ENCODE data around the gene SPRR2E. TPM values are rescaled to one million over a fixed set of nuclear protein-coding genes. Genes with fewer than 3 reads are reported as not detected.

SPRR2E gene
- total RNA-seq, 5 donors from 2014 or later (not counting 1 experiment from before 2014, with no cell fraction given) = not detected

DNA sequence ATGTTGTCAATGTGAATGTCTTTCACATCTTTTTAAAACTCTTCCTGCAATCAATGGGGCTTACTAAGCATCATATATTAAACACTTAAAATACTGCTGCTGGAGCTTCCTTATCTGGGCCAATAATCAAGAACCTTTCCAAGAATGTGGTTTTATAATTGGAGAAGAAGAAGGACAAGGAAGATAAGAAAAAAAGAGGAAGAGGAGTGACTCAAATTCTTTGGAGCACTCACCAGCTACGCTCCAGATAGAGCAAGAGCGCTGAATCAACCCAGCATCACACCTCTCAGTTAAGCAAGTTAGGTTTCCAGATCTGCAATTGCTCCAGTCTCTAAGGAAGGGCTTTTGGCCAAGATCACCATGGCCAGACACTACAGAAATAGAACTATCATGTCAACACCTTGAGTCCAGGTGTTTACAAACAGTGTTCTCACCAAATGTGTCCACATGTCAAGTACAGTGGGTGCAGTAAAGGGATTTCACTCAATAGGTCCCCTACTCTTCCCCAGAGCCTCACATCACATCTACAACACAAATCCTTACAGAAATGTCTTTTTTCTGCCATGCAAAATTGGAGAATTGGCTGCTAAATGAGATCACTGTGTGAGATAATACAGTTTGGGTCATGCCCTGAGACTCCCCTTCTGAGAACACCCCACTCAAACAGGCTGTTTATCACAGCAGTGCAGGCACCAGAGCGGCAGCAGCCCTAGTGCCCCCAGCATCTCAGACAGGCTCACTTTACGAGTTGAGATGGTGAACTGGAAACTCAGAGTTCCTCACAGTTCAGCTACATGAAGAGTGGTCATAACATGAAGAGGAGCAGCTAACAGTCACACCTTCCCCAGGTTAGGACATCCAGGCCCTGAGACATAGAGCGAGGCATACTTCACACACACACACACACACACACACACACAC lies 21.3 kb downstream of the SPRR2E start:
- no peak for DNase-seq
- WGBS (ENCODE audit: insufficient coverage) = 55% methylated on average over 2 of the region's 5 CpGs
- Histone ChIP-seq H3K9me3 (no peaks in the 10 kb centered on the region), H3K27ac (ENCODE audit: low read length) (no peak overlapping the region), H3K4me3 (ENCODE audit: control insufficient read depth in 1 of 2, extremely low read depth in 1 of 2, low read length in 1 of 2) (no peak overlapping the region), H3K4me1 (ENCODE audit: control insufficient read depth in 1 of 2, extremely low read depth in 1 of 2, insufficient read depth in 2 of 2, low read length in 2 of 2) (no peaks in the 10 kb centered on the region), H3K27me3 (replicated peaks in 1 of 2; ENCODE audit: control insufficient read depth in 2 of 2, extremely low read depth in 1 of 2, insufficient read depth in 2 of 2, low read length in 1 of 2) (no peaks in the 10 kb centered on the region), H3K36me3 (ENCODE audit: control insufficient read depth in 2 of 2, extremely low read depth in 1 of 2, insufficient read depth in 1 of 2, low read length in 1 of 2) (no peaks in the 10 kb centered on the region)
- H3K9me3 Mint-ChIP-seq = no peaks in the 10 kb centered on the region
- H3K27ac Mint-ChIP-seq = no peak overlapping the region
- no peak for ATAC-seq (replicated peaks in 1 of 4)
- ChIA-PET CTCF (no interaction called here), POLR2A (no interaction called here)
- no peaks in the 10 kb centered on the region for H3K36me3 Mint-ChIP-seq
- no peak overlapping the region for H3K4me3 Mint-ChIP-seq
- peaks cover 4 to 23% of the 10 kb centered on the region in 2 donors for H3K27me3 Mint-ChIP-seq
- H3K4me1 Mint-ChIP-seq = no peaks in the 10 kb centered on the region

GRCh38 chr1:153071511-153071910 lies 22.8 kb downstream of the SPRR2E start, which contains the start of gene SPRR2B:
Gene SPRR2B (minus strand): TSS chr1:153071611. CDS start chr1:153070839, 772 bp downstream.
- Mint-ChIP-seq H3K27me3 (peaks cover 9 to 30% of the 10 kb centered on the region in 2 donors), H3K4me3 (no peak within 1 kb of the TSS), H3K36me3 (no peaks in the 10 kb centered on the region), H3K4me1 (no peaks in the 10 kb centered on the region), H3K27ac (no peak within 1 kb of the TSS), H3K9me3 (no peaks in the 10 kb centered on the region)
- Histone ChIP-seq H3K27ac (ENCODE audit: low read length) (no peak within 1 kb of the TSS), H3K9me3 (no peaks in the 10 kb centered on the region), H3K4me3 (ENCODE audit: control insufficient read depth in 1 of 2, extremely low read depth in 1 of 2, low read length in 1 of 2) (no peak within 1 kb of the TSS), H3K36me3 (ENCODE audit: control insufficient read depth in 2 of 2, extremely low read depth in 1 of 2, insufficient read depth in 1 of 2, low read length in 1 of 2) (no peaks in the 10 kb centered on the region), H3K27me3 (replicated peaks in 1 of 2; ENCODE audit: control insufficient read depth in 2 of 2, extremely low read depth in 1 of 2, insufficient read depth in 2 of 2, low read length in 1 of 2) (no peaks in the 10 kb centered on the region), H3K4me1 (ENCODE audit: control insufficient read depth in 1 of 2, extremely low read depth in 1 of 2, insufficient read depth in 2 of 2, low read length in 2 of 2) (no peaks in the 10 kb centered on the region)
- POLR2A ChIA-PET = no interaction called here
- no peak for ATAC-seq (replicated peaks in 1 of 4)
- CTCF ChIA-PET = no interaction called here
- DNase-seq = no peak
- WGBS (ENCODE audit: insufficient coverage) = no CpG with 5 or more reads among the region's 2 CpGs

GRCh38 chr1:153070243-153070642 lies 24.1 kb downstream of the SPRR2E start:
- CTCF ChIA-PET = no interaction called here
- WGBS (ENCODE audit: insufficient coverage) = no CpG with 5 or more reads among the region's 2 CpGs
- ATAC-seq (replicated peaks in 1 of 4) = no peak
- Mint-ChIP-seq H3K36me3 (no peaks in the 10 kb centered on the region), H3K27ac (no peak overlapping the region), H3K9me3 (no peaks in the 10 kb centered on the region), H3K4me3 (no peak overlapping the region), H3K27me3 (peaks cover 14 to 39% of the 10 kb centered on the region in 2 donors), H3K4me1 (no peaks in the 10 kb centered on the region)
- H3K9me3 ChIP-seq = no peaks in the 10 kb centered on the region
- no peak overlapping the region for H3K27ac ChIP-seq (ENCODE audit: low read length)
- no peaks in the 10 kb centered on the region for H3K36me3 ChIP-seq (ENCODE audit: control insufficient read depth in 2 of 2, extremely low read depth in 1 of 2, insufficient read depth in 1 of 2, low read length in 1 of 2)
- peaks cover 0 to 2% of the 10 kb centered on the region in 2 experiments for H3K27me3 ChIP-seq (replicated peaks in 1 of 2; ENCODE audit: control insufficient read depth in 2 of 2, extremely low read depth in 1 of 2, insufficient read depth in 2 of 2, low read length in 1 of 2)
- POLR2A ChIA-PET = no interaction called here
- H3K4me1 ChIP-seq (ENCODE audit: control insufficient read depth in 1 of 2, extremely low read depth in 1 of 2, insufficient read depth in 2 of 2, low read length in 2 of 2) = no peaks in the 10 kb centered on the region
- DNase-seq = no peak
- H3K4me3 ChIP-seq (ENCODE audit: control insufficient read depth in 1 of 2, extremely low read depth in 1 of 2, low read length in 1 of 2) = no peak overlapping the region

GRCh38 chr1:153058826-153059784 lies 35.2 kb downstream of the SPRR2E start:
- H3K27me3 Mint-ChIP-seq = peaks cover 28 to 33% of the 10 kb centered on the region in 2 donors

DNA sequence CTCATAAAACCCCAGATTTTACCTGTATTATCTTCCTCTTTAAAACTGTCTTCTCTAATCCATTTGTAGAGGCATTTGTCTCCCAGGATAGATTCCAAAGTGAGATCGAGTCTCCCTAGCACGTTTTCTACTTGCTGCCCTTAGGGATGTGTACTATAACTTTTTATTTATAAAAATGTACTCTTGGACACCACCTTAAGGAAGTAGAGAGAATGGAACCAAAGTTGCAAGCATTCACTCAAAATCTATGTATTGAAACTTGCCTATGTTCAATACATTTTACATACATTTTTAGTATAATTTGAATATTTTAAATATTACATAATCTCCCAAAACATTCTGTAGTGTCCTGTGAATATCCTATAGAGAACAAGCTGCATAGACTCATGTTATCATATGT lies 36.2 kb downstream of the SPRR2E start:
- ATAC-seq (replicated peaks in 1 of 4) = no peak
- WGBS (ENCODE audit: insufficient coverage) = no CpG with 5 or more reads among the region's 2 CpGs
- Mint-ChIP-seq H3K9me3 (peaks cover 0 to under 1% (median under 1%) of the 10 kb centered on the region in 3 donors), H3K36me3 (no peaks in the 10 kb centered on the region), H3K27me3 (peaks cover 28 to 33% of the 10 kb centered on the region in 2 donors), H3K27ac (no peak overlapping the region), H3K4me1 (no peaks in the 10 kb centered on the region), H3K4me3 (no peak overlapping the region)
- Histone ChIP-seq H3K27ac (ENCODE audit: low read length) (no peak overlapping the region), H3K27me3 (replicated peaks in 1 of 2; ENCODE audit: control insufficient read depth in 2 of 2, extremely low read depth in 1 of 2, insufficient read depth in 2 of 2, low read length in 1 of 2) (no peaks in the 10 kb centered on the region), H3K4me3 (ENCODE audit: control insufficient read depth in 1 of 2, extremely low read depth in 1 of 2, low read length in 1 of 2) (no peak overlapping the region), H3K4me1 (ENCODE audit: control insufficient read depth in 1 of 2, extremely low read depth in 1 of 2, insufficient read depth in 2 of 2, low read length in 2 of 2) (no peaks in the 10 kb centered on the region), H3K9me3 (no peaks in the 10 kb centered on the region), H3K36me3 (ENCODE audit: control insufficient read depth in 2 of 2, extremely low read depth in 1 of 2, insufficient read depth in 1 of 2, low read length in 1 of 2) (no peaks in the 10 kb centered on the region)
- no peak for DNase-seq
- ChIA-PET CTCF (no interaction called here), POLR2A (no interaction called here)

More at GRCh38 chr1:153058826-153059784, 35.2 kb downstream of the SPRR2E start:
- no peaks in the 10 kb centered on the region for H3K36me3 Mint-ChIP-seq
- Histone ChIP-seq H3K9me3 (no peaks in the 10 kb centered on the region), H3K27me3 (replicated peaks in 1 of 2; ENCODE audit: control insufficient read depth in 2 of 2, extremely low read depth in 1 of 2, insufficient read depth in 2 of 2, low read length in 1 of 2) (no peaks in the 10 kb centered on the region), H3K36me3 (ENCODE audit: control insufficient read depth in 2 of 2, extremely low read depth in 1 of 2, insufficient read depth in 1 of 2, low read length in 1 of 2) (no peaks in the 10 kb centered on the region), H3K27ac (ENCODE audit: low read length) (no peak overlapping the region), H3K4me1 (ENCODE audit: control insufficient read depth in 1 of 2, extremely low read depth in 1 of 2, insufficient read depth in 2 of 2, low read length in 2 of 2) (no peaks in the 10 kb centered on the region), H3K4me3 (ENCODE audit: control insufficient read depth in 1 of 2, extremely low read depth in 1 of 2, low read length in 1 of 2) (no peak overlapping the region)
- DNase-seq (no peak), ATAC-seq (replicated peaks in 1 of 4) (no peak)
- H3K4me1 Mint-ChIP-seq = no peaks in the 10 kb centered on the region
- H3K27ac Mint-ChIP-seq = no peak overlapping the region
- POLR2A ChIA-PET = no interaction called here
- WGBS (ENCODE audit: insufficient coverage) = 45% methylated on average over 4 of the region's 6 CpGs
- no peak overlapping the region for H3K4me3 Mint-ChIP-seq
- H3K9me3 Mint-ChIP-seq = no peaks in the 10 kb centered on the region
- CTCF ChIA-PET = no interaction called here

- H3K27ac ChIP-seq (ENCODE audit: low read length) = no peak within 1 kb of the TSS
- ATAC-seq (replicated peaks in 1 of 4) = no peak
- ChIA-PET POLR2A (no interaction called here), CTCF (no interaction called here)
- no peaks in the 10 kb centered on the region for H3K9me3 ChIP-seq
- Mint-ChIP-seq H3K4me1 (no peaks in the 10 kb centered on the region), H3K27me3 (peaks cover 31 to 41% of the 10 kb centered on the region in 2 donors), H3K4me3 (no peak within 1 kb of the TSS), H3K9me3 (peaks cover 0 to 8% (median 5%) of the 10 kb centered on the region in 3 donors), H3K36me3 (no peaks in the 10 kb centered on the region), H3K27ac (no peak within 1 kb of the TSS)
- H3K36me3 ChIP-seq (ENCODE audit: control insufficient read depth in 2 of 2, extremely low read depth in 1 of 2, insufficient read depth in 1 of 2, low read length in 1 of 2) = no peaks in the 10 kb centered on the region
- no peak for DNase-seq
- no peak within 1 kb of the TSS for H3K4me3 ChIP-seq (ENCODE audit: control insufficient read depth in 1 of 2, extremely low read depth in 1 of 2, low read length in 1 of 2)
- no peaks in the 10 kb centered on the region for H3K4me1 ChIP-seq (ENCODE audit: control insufficient read depth in 1 of 2, extremely low read depth in 1 of 2, insufficient read depth in 2 of 2, low read length in 2 of 2)
- 65% methylated on average over 2 of the region's 2 CpGs for WGBS (ENCODE audit: insufficient coverage)
- no peaks in the 10 kb centered on the region for H3K27me3 ChIP-seq (replicated peaks in 1 of 2; ENCODE audit: control insufficient read depth in 2 of 2, extremely low read depth in 1 of 2, insufficient read depth in 2 of 2, low read length in 1 of 2)
Measured at GRCh38 chr1:153057375-153057774, 37.0 kb downstream of the SPRR2E start, which contains the start of gene SPRR2A. Gene SPRR2A (minus strand): TSS chr1:153057512. CDS start chr1:153056735, 777 bp downstream.
